GM23248 (cell line): ENCODE results near the gene SPANXA2.
"Not testable (repeated sequence)": the region's sequence is repeated elsewhere in the genome, so short reads cannot be mapped to it uniquely, and the experiment has no call there.

ENCODE experiments used
- EZH2 ChIP-seq: fragments of 200-600 bp; sonication (generic); IDR thresholded peaks from 2 replicates; pipeline ENCODE4 v1.6.1; 2018; ENCODE audit warnings: antibody characterized with exemption, mild to moderate bottlenecking; ENCODE audit not compliant: insufficient read depth, poor library complexity, severe bottlenecking
- EZH2phosphoT487 ChIP-seq: fragments of 200-600 bp; sonication (generic); IDR thresholded peaks from 2 replicates; pipeline ENCODE4 v1.6.1; 2018; ENCODE audit warnings: antibody characterized with exemption, moderate library complexity, mild to moderate bottlenecking, low read depth; ENCODE audit not compliant: insufficient read depth

GRCh38 chrX:141584638-141585037 is 4.9 kb upstream of the SPANXA2 start, which contains the start of gene SPANXA1:
- TF ChIP-seq EZH2phosphoT487, EZH2: not testable (repeated sequence)
